22Rv1 (cell line): ENCODE data around the gene CROCC2.

Source experiments
- ZFX ChIP-seq: fragments of 450-650 bp; IDR thresholded peaks from 2 replicates; pipeline ENCODE4 v1.6.1; 2017; ENCODE audit warnings: antibody characterized with exemption, borderline replicate concordance
- TF ChIP-seq, protein P1 (sequence below): fragments of 450-650 bp; IDR thresholded peaks from 2 replicates; pipeline ENCODE4 v1.5.1; 2017; ENCODE audit warnings: mild to moderate bottlenecking

DNA sequence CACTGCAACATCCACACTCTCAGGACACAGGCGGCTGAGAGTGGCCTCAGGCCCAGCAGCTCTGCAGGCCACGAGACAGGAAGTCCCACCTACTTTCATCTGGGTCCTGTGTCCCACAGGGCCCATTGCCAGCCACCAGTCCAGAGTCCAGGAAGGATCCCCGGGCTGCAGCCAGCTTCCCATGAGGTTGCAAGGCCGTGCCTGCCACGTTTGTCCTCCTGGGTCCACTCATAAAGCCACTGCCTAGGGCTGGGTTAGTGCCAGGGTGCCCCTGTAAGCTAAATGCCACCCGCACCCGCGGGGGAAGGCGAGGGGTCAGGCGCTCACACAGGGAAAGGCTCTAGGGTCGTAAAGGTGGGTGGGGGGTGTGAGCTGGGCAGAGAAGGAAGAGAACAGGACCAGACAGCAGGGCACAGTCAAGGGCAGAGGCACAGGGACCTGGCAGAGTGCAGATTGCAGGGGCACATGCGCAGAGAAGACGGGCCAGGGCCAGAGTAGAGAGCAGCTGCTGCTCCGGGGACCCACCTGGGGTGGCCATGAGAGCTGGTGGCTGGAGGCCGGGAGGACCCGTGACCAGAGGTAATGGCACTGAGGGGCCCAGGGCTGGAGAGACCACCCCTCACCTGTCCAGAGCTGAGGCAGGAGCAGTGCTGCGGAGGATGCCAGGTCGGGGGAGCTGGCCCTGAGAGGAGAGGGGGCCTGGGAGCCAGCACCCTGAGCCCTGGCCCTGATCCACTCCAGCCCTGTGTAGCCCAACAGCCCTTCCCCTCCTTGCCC, 29.5 kb upstream of the CROCC2 start:
- TF ChIP-seq, protein P1, sequence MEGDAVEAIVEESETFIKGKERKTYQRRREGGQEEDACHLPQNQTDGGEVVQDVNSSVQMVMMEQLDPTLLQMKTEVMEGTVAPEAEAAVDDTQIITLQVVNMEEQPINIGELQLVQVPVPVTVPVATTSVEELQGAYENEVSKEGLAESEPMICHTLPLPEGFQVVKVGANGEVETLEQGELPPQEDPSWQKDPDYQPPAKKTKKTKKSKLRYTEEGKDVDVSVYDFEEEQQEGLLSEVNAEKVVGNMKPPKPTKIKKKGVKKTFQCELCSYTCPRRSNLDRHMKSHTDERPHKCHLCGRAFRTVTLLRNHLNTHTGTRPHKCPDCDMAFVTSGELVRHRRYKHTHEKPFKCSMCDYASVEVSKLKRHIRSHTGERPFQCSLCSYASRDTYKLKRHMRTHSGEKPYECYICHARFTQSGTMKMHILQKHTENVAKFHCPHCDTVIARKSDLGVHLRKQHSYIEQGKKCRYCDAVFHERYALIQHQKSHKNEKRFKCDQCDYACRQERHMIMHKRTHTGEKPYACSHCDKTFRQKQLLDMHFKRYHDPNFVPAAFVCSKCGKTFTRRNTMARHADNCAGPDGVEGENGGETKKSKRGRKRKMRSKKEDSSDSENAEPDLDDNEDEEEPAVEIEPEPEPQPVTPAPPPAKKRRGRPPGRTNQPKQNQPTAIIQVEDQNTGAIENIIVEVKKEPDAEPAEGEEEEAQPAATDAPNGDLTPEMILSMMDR = no peak
- TF ChIP-seq ZFX = no peak
